GM12892 (cell line): ENCODE data around the gene TENM4.

Experiments used
- POLR2A ChIP-seq: IDR thresholded peaks from 2 replicates; pipeline ENCODE4 v1.6.1; 2011; ENCODE audit warnings: low read depth, low read length, control low read depth
- POLR2AphosphoS5 ChIP-seq: IDR thresholded peaks from 2 replicates; pipeline ENCODE4 v1.6.1; 2011; ENCODE audit warnings: low read depth, low read length, control low read depth
- TAF1 ChIP-seq: IDR thresholded peaks from 2 replicates; pipeline ENCODE4 v1.6.1; 2011; ENCODE audit warnings: low read depth, mild to moderate bottlenecking, control low read depth, low read length, borderline replicate concordance

- TF ChIP-seq POLR2AphosphoS5 (no peak), POLR2A (no peak), TAF1 (no peak)
These were observed 590.8 kb downstream of the TENM4 start for GRCh38 chr11:78850078-78850477.
